GM23248 (cell line): ENCODE data around the gene CNOT1. TPM values are rescaled to one million over a fixed set of nuclear protein-coding genes. Genes with fewer than 3 reads are reported as not detected.

Source experiments
- DNase-seq: peaks from one replicate; pipeline ENCODE4 v3.0.0-alpha.2; 2015
- H2AFZ ChIP-seq: fragments of 200-600 bp; sonication (generic); 2 replicates; pipeline ENCODE4 v1.6.1; 2016; ENCODE audit warnings: antibody characterized with exemption
- H3F3A ChIP-seq: fragments of 200-600 bp; sonication (generic); 2 replicates; pipeline ENCODE4 v1.6.1; 2016; ENCODE audit warnings: mild to moderate bottlenecking, antibody characterized with exemption, mixed run types; ENCODE audit not compliant: insufficient read depth
- H3K27ac ChIP-seq: fragments of 200-600 bp; sonication (generic); 2 replicates; pipeline ENCODE4 v1.5.1; 2016; ENCODE audit warnings: mild to moderate bottlenecking
- H3K27me3 ChIP-seq: fragments of 200-600 bp; sonication (generic); replicated peaks from 2 replicates; pipeline ENCODE4 v1.6.1; 2016; ENCODE audit warnings: mild to moderate bottlenecking; ENCODE audit not compliant: insufficient read depth
- H3K36me3 ChIP-seq: fragments of 200-600 bp; sonication (generic); 2 replicates; pipeline ENCODE4 v1.6.1; 2016; ENCODE audit warnings: low read depth, mild to moderate bottlenecking
- H3K4me1 ChIP-seq: fragments of 200-600 bp; sonication (generic); 2 replicates; pipeline ENCODE4 v1.6.1; 2016; ENCODE audit warnings: mild to moderate bottlenecking; ENCODE audit not compliant: insufficient read depth
- H3K4me2 ChIP-seq: fragments of 200-600 bp; sonication (generic); one replicate; pipeline ENCODE4 v1.6.1; 2016; ENCODE audit warnings: mild to moderate bottlenecking; ENCODE audit not compliant: unreplicated experiment
- H3K4me3 ChIP-seq: fragments of 200-600 bp; sonication (generic); 2 replicates; pipeline ENCODE4 v1.5.1; 2016; ENCODE audit warnings: mild to moderate bottlenecking
- H3K79me2 ChIP-seq: fragments of 200-600 bp; sonication (generic); 2 replicates; pipeline ENCODE4 v1.6.1; 2016; ENCODE audit warnings: mild to moderate bottlenecking; ENCODE audit not compliant: insufficient read depth
- H3K9ac ChIP-seq: fragments of 200-600 bp; sonication (generic); 2 replicates; pipeline ENCODE4 v1.6.1; 2016; ENCODE audit warnings: mild to moderate bottlenecking
- H3K9me2 ChIP-seq: fragments of 200-600 bp; sonication (generic); 2 replicates; pipeline ENCODE4 v1.6.1; 2016; ENCODE audit warnings: mixed run types, mild to moderate bottlenecking, moderate library complexity; ENCODE audit not compliant: insufficient read depth
- H3K9me3 ChIP-seq: fragments of 200-600 bp; sonication (generic); one replicate; pipeline ENCODE4 v1.6.1; 2017; ENCODE audit warnings: low read depth
- H4K20me1 ChIP-seq: fragments of 200-600 bp; sonication (generic); 2 replicates; pipeline ENCODE4 v1.6.0; 2016; ENCODE audit not compliant: insufficient read depth
- EZH2 ChIP-seq: fragments of 200-600 bp; sonication (generic); IDR thresholded peaks from 2 replicates; pipeline ENCODE4 v1.6.1; 2018; ENCODE audit warnings: antibody characterized with exemption, mild to moderate bottlenecking; ENCODE audit not compliant: insufficient read depth, poor library complexity, severe bottlenecking
- EZH2phosphoT487 ChIP-seq: fragments of 200-600 bp; sonication (generic); IDR thresholded peaks from 2 replicates; pipeline ENCODE4 v1.6.1; 2018; ENCODE audit warnings: antibody characterized with exemption, moderate library complexity, mild to moderate bottlenecking, low read depth; ENCODE audit not compliant: insufficient read depth
- WGBS, 2 experiments: methylation state at CpG; one replicate each; pipeline ENCODE4 v1.1.6; 2015 to 2017; ENCODE audit warnings: low lambda C conversion rate in 2 of 2, low coverage in 1 of 2; ENCODE audit errors: missing lambda C conversion rate in 2 of 2; 5-methylcytosine and 5-hydroxymethylcytosine counted together
- in situ Hi-C: fragments of 300-500 bp; cut with MboI; formaldehyde crosslinking; loops from 2 replicates; pipeline ENCODE4 v1.15.0; 2020
- polyA plus RNA-seq: library from polyadenylated mRNA; unstranded; fragments of >200 nt; fragmentation: Nextera tagmentation; extraction: Ambion mirVana; gene quantifications from 2 replicates; pipeline ENCODE4 v1.2.1, GENCODE V29; 2016
- total RNA-seq: library from RNA; depleted of rRNA; stranded (reverse); fragments of >200 nt; shearing (Covaris generic); gene quantifications from 2 replicates; pipeline ENCODE4 v1.2.3, GENCODE V29; 2014

CNOT1 gene
- total and polyA plus RNA-seq, 2 experiments from 2014 or later: 35.6 to 93.1 TPM

DNA sequence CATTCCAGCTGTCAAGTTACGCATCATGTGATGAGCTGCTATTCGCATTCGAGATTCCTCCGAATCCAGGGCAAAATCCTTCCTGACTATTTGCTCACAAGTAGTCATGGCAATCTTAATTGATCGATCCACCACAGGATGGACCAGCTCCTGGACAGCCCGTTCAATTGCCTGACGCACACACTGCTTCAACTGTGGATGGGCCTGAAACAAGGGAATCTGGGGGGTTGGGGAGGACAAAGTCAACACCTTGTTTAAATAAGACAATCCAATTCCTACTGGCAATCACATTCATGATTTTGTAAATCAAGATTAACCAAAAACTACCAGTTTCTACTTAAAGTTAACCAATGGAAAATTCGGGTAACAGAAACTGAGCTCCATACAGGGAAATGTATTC lies 85.9 kb downstream of the CNOT1 start:
- Histone ChIP-seq H3K4me3 (no peak overlapping the region), H3K9me3 (no peaks in the 10 kb centered on the region), H3K4me2 (no peak overlapping the region), H4K20me1 (no peaks in the 10 kb centered on the region), H3K36me3 (peaks cover 83% of the 10 kb centered on the region), H2AFZ (no peak overlapping the region), H3K9me2 (no peaks in the 10 kb centered on the region), H3K27ac (no peak overlapping the region), H3K9ac (no peak overlapping the region), H3K4me1 (no peaks in the 10 kb centered on the region), H3K79me2 (peaks cover 52% of the 10 kb centered on the region), H3K27me3 (no peaks in the 10 kb centered on the region), H3F3A (no peaks in the 10 kb centered on the region)
- in situ Hi-C loops: no loop called here
- 96 to 97% methylated on average over 8 of the region's 8 CpGs for WGBS, 2 experiments
- no peak for TF ChIP-seq EZH2phosphoT487
- no peak for TF ChIP-seq EZH2
- no peak for DNase-seq

DNA sequence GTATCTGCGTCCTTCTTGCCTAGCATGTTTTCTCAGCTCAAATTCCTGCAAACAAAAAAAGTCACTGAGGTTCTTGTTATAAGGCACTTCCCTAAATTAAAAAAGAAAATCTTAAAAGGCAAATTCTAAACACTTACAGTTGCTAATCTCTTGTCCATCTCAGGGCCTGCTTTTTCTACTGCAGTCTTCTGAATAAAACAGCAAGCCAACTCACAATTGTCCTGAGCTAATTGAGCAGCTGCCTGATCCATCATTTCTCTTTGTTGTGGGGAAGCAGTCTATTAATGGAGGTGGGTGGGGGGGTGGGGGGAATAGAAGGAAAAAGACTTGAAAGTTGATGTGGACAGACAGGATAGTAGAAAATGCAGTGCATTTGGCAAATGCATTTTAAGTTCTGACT lies 87.3 kb downstream of the CNOT1 start:
- Histone ChIP-seq H4K20me1 (no peaks in the 10 kb centered on the region), H2AFZ (no peak overlapping the region), H3K9me3 (no peaks in the 10 kb centered on the region), H3K4me2 (no peak overlapping the region), H3K4me1 (no peaks in the 10 kb centered on the region), H3F3A (no peaks in the 10 kb centered on the region), H3K27ac (no peak overlapping the region), H3K79me2 (peaks cover 40% of the 10 kb centered on the region; the same call in 1 of the 2 replicates), H3K36me3 (peaks cover 94% of the 10 kb centered on the region), H3K4me3 (no peak overlapping the region), H3K9ac (no peak overlapping the region), H3K27me3 (no peaks in the 10 kb centered on the region), H3K9me2 (no peaks in the 10 kb centered on the region)
- in situ Hi-C loops: no loop called here
- DNase-seq: no peak
- TF ChIP-seq EZH2: no peak
- no peak for TF ChIP-seq EZH2phosphoT487
- 93 to 97% methylated on average over 1 of the region's 1 CpG for WGBS, 2 experiments

DNA sequence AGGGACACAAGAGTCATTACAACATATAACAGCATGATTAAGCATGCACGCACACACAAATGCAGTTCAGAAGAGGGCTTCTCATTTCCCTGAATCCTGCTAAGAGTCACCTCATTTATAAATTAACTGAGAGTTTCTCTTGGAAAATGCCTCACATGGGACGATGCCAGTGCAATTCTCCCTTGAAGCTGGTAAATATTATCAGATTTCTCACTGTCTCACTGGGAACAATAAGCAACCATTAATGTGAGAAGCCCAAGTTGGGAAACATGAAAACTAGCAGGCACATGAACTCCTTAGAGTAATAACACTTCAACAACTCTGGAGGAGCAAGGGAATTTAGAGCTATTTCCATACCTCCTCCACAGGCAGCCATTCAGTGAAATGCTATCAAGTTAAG lies 87.9 kb downstream of the CNOT1 start:
- H4K20me1 ChIP-seq: no peaks in the 10 kb centered on the region
- no peaks in the 10 kb centered on the region for H3K27me3 ChIP-seq
- H3K9me2 ChIP-seq: no peaks in the 10 kb centered on the region
- no peak overlapping the region for H2AFZ ChIP-seq
- in situ Hi-C loops: no loop called here
- no peak overlapping the region for H3K4me2 ChIP-seq
- H3K79me2 ChIP-seq: peaks cover 35% of the 10 kb centered on the region; the same call in 1 of the 2 replicates
- no peaks in the 10 kb centered on the region for H3K4me1 ChIP-seq
- no peaks in the 10 kb centered on the region for H3K9me3 ChIP-seq
- no peak overlapping the region for H3K4me3 ChIP-seq
- no peaks in the 10 kb centered on the region for H3F3A ChIP-seq
- peaks cover 94% of the 10 kb centered on the region for H3K36me3 ChIP-seq
- TF ChIP-seq EZH2: no peak
- no peak for TF ChIP-seq EZH2phosphoT487
- 98 to 99% methylated on average over 2 of the region's 2 CpGs for WGBS, 2 experiments
- no peak overlapping the region for H3K27ac ChIP-seq
- DNase-seq: no peak
- H3K9ac ChIP-seq: no peak overlapping the region

DNA sequence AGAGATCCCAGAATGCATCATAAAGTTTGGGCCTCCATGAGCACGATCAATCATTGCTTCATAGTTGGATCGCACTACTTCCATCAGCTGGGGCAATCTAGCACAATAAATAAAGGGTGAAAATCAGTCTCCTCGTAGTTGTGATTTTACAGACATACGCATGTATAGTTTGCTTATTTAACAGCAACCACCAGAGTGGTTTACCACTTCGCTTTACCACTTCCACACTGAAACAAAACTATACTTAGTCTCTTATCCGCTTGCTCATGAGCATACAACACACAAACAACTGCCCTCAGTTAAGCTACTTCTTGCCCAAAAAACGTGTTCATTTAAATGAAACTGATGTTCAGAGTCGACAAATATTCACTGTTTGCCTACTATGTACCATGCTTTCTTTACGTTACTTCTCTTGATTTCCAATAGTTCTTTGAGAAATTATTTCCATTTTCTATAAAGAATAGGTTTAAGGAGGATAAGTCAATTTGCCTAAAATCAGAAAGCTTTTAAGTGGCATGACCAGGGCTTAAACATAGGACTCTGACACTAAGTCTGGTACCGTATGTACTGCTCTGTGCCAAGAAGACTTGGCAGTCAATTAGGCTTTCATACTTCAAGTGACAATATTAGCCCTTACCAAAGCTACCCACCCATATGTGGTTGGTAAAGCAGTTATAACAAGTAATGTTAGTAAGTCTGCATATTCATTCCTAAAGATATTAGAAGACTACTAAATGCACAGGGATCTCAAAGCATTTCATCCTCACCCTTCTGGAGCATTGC lies 92.3 kb downstream of the CNOT1 start:
- WGBS, 2 experiments: 80% methylated on average over 10 of the region's 10 CpGs
- peaks cover 81% of the 10 kb centered on the region for H3K36me3 ChIP-seq
- in situ Hi-C loops: no loop called here

More for the DNA sequence above, 92.3 kb downstream of the CNOT1 start:
- Histone ChIP-seq H3K4me3 (no peak overlapping the region), H3K27ac (no peak overlapping the region), H2AFZ (no peak overlapping the region), H3K27me3 (no peaks in the 10 kb centered on the region), H3K4me2 (no peak overlapping the region), H3F3A (peaks cover 4% of the 10 kb centered on the region; the same call in 1 of the 2 replicates), H3K9me3 (no peaks in the 10 kb centered on the region), H3K9me2 (no peaks in the 10 kb centered on the region), H3K9ac (no peak overlapping the region), H4K20me1 (no peaks in the 10 kb centered on the region), H3K79me2 (0 out of 2 replicates have a peak, but pooled peaks cover 13% of the 10 kb centered on the region), H3K4me1 (no peaks in the 10 kb centered on the region)
- TF ChIP-seq EZH2phosphoT487 (no peak), EZH2 (no peak)
- no peak for DNase-seq
